GM12878 (cell line): ENCODE results near the gene TLR9. TPM values are rescaled to one million over a fixed set of nuclear protein-coding genes. Genes with fewer than 3 reads are reported as not detected.

Experiments used
- ATAC-seq: fragments of 200-7000 bp; cut with Tn5 transposase; 3 replicates; pipeline ENCODE4 v1.9.1; 2020; ENCODE audit warnings: mild to moderate bottlenecking, moderate library complexity
- BruUV-seq: library from RNA; stranded (reverse); fragments of 400-500 nt; replicated peaks from 2 replicates; lab custom pipeline; 2021; lab: Mats Ljungman, UMichigan
- CTCF ChIA-PET: fragments of 300-600 bp; sonication (Branson Sonifier 250); formaldehyde crosslinking; extraction: SDS; loops from one replicate; lab custom pipeline; 2021; ENCODE audit warnings: inconsistent platforms; lab: Yijun Ruan, JAX
- POLR2A ChIA-PET: fragments of 350-600 bp; formaldehyde crosslinking; extraction: SDS; loops from one replicate; lab custom pipeline; 2021; ENCODE audit warnings: inconsistent platforms; lab: Charles Lee
- RAD21 ChIA-PET: fragments of 300-600 bp; sonication (Branson Sonifier 250); formaldehyde crosslinking; loops from one replicate; lab custom pipeline; 2023; ENCODE audit warnings: antibody characterized with exemption; ENCODE audit not compliant: unreplicated experiment; lab: Charles Lee
- SMC1A ChIA-PET: fragments of 300-600 bp; sonication (Branson Sonifier 250); formaldehyde crosslinking; loops from one replicate; lab custom pipeline; 2023; ENCODE audit not compliant: unreplicated experiment, uncharacterized antibody; lab: Charles Lee
- DNase-seq: peaks from one replicate; pipeline ENCODE4 v3.0.0-alpha.2; 2011; ENCODE audit warnings: low read depth, low spot score
- FAIRE-seq: peaks from 3 replicates; lab custom pipeline; 2011; peaks lifted over from hg19 to GRCh38; lab: Jason Lieb, UNC
- H2AFZ ChIP-seq: 2 replicates; pipeline ENCODE4 v1.6.0; 2011; ENCODE audit warnings: low read depth, low read length, control low read depth; ENCODE audit not compliant: control insufficient read depth
- H3K27ac ChIP-seq: 2 replicates; pipeline ENCODE4 v1.5.1; 2011; ENCODE audit warnings: control low read depth; ENCODE audit not compliant: control insufficient read depth, insufficient read depth
- H3K27me3 ChIP-seq, 2 experiments: replicated peaks in 1 of 2; 2 replicates each; pipeline versions ENCODE4 v1.6.0 to v1.6.1; 2011; ENCODE audit warnings: low read length in 1 of 2; ENCODE audit not compliant: control insufficient read depth in 2 of 2, insufficient read depth in 2 of 2
- H3K36me3 ChIP-seq, 2 experiments: 2 replicates each; pipeline ENCODE4 v1.5.1; 2011; ENCODE audit warnings: low read length in 1 of 2; ENCODE audit not compliant: control insufficient read depth in 2 of 2, insufficient read depth in 2 of 2
- H3K4me1 ChIP-seq: 2 replicates; pipeline ENCODE4 v1.6.1; 2011; ENCODE audit warnings: mild to moderate bottlenecking, low read length, moderate library complexity, mixed read lengths; ENCODE audit not compliant: control insufficient read depth, insufficient read depth
- H3K4me2 ChIP-seq: 2 replicates; pipeline ENCODE4 v1.6.0; 2011; ENCODE audit warnings: control low read depth; ENCODE audit not compliant: control insufficient read depth, insufficient read depth
- H3K4me3 ChIP-seq: fragments of 200-600 bp; sonication (generic); 2 replicates; pipeline ENCODE4 v1.5.1; 2016
- H3K79me2 ChIP-seq: 2 replicates; pipeline ENCODE4 v1.6.0; 2011; ENCODE audit warnings: low read length; ENCODE audit not compliant: control insufficient read depth, insufficient read depth
- H3K9ac ChIP-seq: 2 replicates; pipeline ENCODE4 v1.8.0; 2011; ENCODE audit warnings: low read length, control low read depth, mixed read lengths; ENCODE audit not compliant: control insufficient read depth, insufficient read depth
- H3K9me3 ChIP-seq: replicated peaks from 3 replicates; pipeline ENCODE4 v1.5.1; 2011; ENCODE audit warnings: mild to moderate bottlenecking, low read length; ENCODE audit not compliant: control insufficient read depth, insufficient read depth
- H4K20me1 ChIP-seq: 2 replicates; pipeline ENCODE4 v1.6.0; 2011; ENCODE audit not compliant: control insufficient read depth, insufficient read depth
- EGR1 ChIP-seq, 2 experiments: IDR thresholded peaks; 1 replicate in 1 of 2; 2 replicates in 1 of 2; pipeline ENCODE4 v1.6.1; 2011 to 2012; ENCODE audit warnings: low read depth in 2 of 2, low read length in 2 of 2, borderline replicate concordance in 1 of 2, mild to moderate bottlenecking in 1 of 2, moderate library complexity in 1 of 2
- ETV6 ChIP-seq, 2 experiments: fragments of 450-650 bp in 1 of 2; IDR thresholded peaks in 1 of 2; conservative IDR thresholded peaks in 1 of 2; 2 replicates each; pipeline ENCODE4 v1.6.1; 2014; ENCODE audit warnings: antibody characterized with exemption in 1 of 2, borderline replicate concordance in 1 of 2, low read depth in 1 of 2, mild to moderate bottlenecking in 1 of 2, moderate library complexity in 1 of 2
- HDAC2 ChIP-seq: fragments of 200-600 bp; sonication (generic); IDR thresholded peaks from 2 replicates; pipeline ENCODE4 v1.6.1; 2017
- PAX5 ChIP-seq: IDR thresholded peaks from 2 replicates; pipeline ENCODE4 v1.6.1; 2011; ENCODE audit warnings: low read depth, low read length, borderline replicate concordance
- SIN3A ChIP-seq: IDR thresholded peaks from 2 replicates; pipeline ENCODE4 v1.6.1; 2012; ENCODE audit warnings: low read depth, low read length, improper control_type of control experiment
- SIX5 ChIP-seq: IDR thresholded peaks from 2 replicates; pipeline ENCODE4 v1.6.1; 2011; ENCODE audit warnings: mild to moderate bottlenecking, low read depth, low read length, moderate library complexity; ENCODE audit not compliant: severe bottlenecking
- SMAD1 ChIP-seq: fragments of 450-650 bp; IDR thresholded peaks from 2 replicates; pipeline ENCODE4 v1.6.1; 2018; ENCODE audit warnings: mild to moderate bottlenecking, low read depth; ENCODE audit not compliant: partially characterized antibody
- SREBF1 ChIP-seq: IDR thresholded peaks from 2 replicates; pipeline ENCODE4 v1.6.1; 2012; ENCODE audit warnings: mild to moderate bottlenecking, low read length
- TCF3 ChIP-seq: IDR thresholded peaks from 2 replicates; pipeline ENCODE4 v1.6.1; 2012; ENCODE audit warnings: low read depth, mild to moderate bottlenecking, low read length, borderline replicate concordance; ENCODE audit not compliant: insufficient read depth
- ZNF207 ChIP-seq: fragments of 450-650 bp; IDR thresholded peaks from 2 replicates; pipeline ENCODE4 v1.6.1; 2014; ENCODE audit warnings: antibody characterized with exemption, mild to moderate bottlenecking, borderline replicate concordance
- ZNF217 ChIP-seq: fragments of 450-650 bp; IDR thresholded peaks from 2 replicates; pipeline ENCODE4 v1.6.1; 2017; ENCODE audit warnings: antibody characterized with exemption, mild to moderate bottlenecking
- ZNF622 ChIP-seq: fragments of 450-650 bp; IDR thresholded peaks from 2 replicates; pipeline ENCODE4 v1.6.1; 2017; ENCODE audit warnings: mild to moderate bottlenecking, inconsistent platforms
- ZSCAN29 ChIP-seq: fragments of 450-650 bp; IDR thresholded peaks from 2 replicates; pipeline ENCODE4 v1.6.1; 2017; ENCODE audit warnings: mild to moderate bottlenecking, moderate library complexity
- WGBS: methylation state at CpG from one replicate; pipeline ENCODE4 v1.1.6; 2016; ENCODE audit warnings: low lambda C conversion rate; ENCODE audit not compliant: insufficient replicate concordance, insufficient coverage; ENCODE audit errors: missing lambda C conversion rate; 5-methylcytosine and 5-hydroxymethylcytosine counted together
- in situ Hi-C: fragments of 300-500 bp; cut with MboI; formaldehyde crosslinking; loops from 9 replicates; pipeline ENCODE4 v1.14.3; 2018; ENCODE audit warnings: mixed read lengths
- intact Hi-C: fragments of 100-400 bp; cut with micrococcal nuclease; formaldehyde crosslinking; loops from one replicate; pipeline ENCODE4 v1.14.2; 2022; ENCODE audit not compliant: unreplicated experiment
- polyA plus RNA-seq, 11 experiments: library from polyadenylated mRNA; depleted of rRNA in 4 of 11; unstranded in 6 of 11; stranded (reverse) in 5 of 11; fragments of >200 nt; fragmentation: Nextera tagmentation in 4 of 11; fragmentation: Illumina TruSeq in 1 of 11; extraction: Ambion mirVana in 4 of 11; extraction: Trizol in 1 of 11; gene quantifications; 1 replicate in 1 of 11; 2 replicates in 10 of 11; pipeline versions ENCODE4 v1.2.1 to v1.2.3, GENCODE V29; 2011 to 2016; ENCODE audit warnings: inconsistent platforms in 2 of 11, missing spikeins in 2 of 11, low read depth in 1 of 11
- total RNA-seq, 4 experiments: library from RNA; depleted of rRNA in 3 of 4; stranded (reverse); fragments of >200 nt in 3 of 4; fragmentation: Illumina TruSeq in 1 of 4; extraction: Trizol in 1 of 4; gene quantifications; 2 replicates each; pipeline versions ENCODE4 v1.2.1 to v1.2.3, GENCODE V29; 2013 to 2021
- TF ChIP-seq, protein P1 (sequence below): fragments of 450-650 bp; IDR thresholded peaks from 2 replicates; pipeline ENCODE4 v1.6.1; 2018; ENCODE audit warnings: mild to moderate bottlenecking, low read depth, moderate library complexity; ENCODE audit not compliant: partially characterized antibody
- TF ChIP-seq, protein P2 (sequence below): fragments of 450-650 bp; IDR thresholded peaks from 2 replicates; pipeline ENCODE4 v1.6.1; 2017; ENCODE audit warnings: mild to moderate bottlenecking
- TF ChIP-seq, protein P3 (sequence below): fragments of 150-350 bp; IDR thresholded peaks from 2 replicates; pipeline ENCODE4 v1.6.1; 2016; ENCODE audit warnings: low read depth, low read length

Gene TLR9
- total and polyA plus RNA-seq, 10 of the 15 experiments (the other 5 are each of a cell fraction or from before 2014, with no cell fraction given) = 0.10 to 4.8 (median 0.53) TPM; not detected in 1

DNA sequence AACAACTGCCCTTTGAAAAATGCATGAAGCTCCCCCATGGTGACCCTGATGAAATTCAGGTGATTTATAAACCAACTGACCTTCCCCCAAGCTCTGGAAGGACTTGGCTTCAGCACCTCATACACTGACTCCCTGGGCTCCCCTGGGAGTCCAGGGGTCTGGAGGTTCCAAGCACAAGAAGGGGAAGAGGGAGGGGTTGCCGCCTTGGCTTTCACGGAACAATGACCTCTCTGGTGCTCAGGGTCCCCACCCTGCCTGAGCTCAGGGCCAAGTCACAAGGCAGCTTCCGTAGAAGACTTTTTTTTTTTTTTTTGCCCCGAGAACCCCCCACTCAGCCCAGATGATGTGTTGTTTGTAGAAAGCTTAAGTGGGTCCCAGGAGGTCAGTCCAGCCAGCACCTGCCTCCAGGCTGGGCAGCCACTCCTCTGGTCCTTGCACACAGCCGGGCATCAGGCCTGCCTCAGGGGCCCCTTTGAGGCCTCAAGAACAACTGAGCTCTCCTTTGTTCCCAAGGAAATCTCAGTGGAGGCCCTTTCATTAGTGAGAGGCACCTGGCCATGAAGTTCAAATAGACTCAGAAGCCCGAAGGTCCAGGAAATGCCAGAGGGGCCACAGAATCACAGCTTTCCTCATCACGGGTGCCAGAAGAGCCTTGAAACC lies 41.5 kb downstream of the TLR9 start:
- intact Hi-C loops = no loop called here
- no peak for DNase-seq
- no TSS peak for BruUV-seq
- Histone ChIP-seq H3K79me2 (no peaks in the 10 kb centered on the region), H2AFZ (no peak overlapping the region), H3K9me3 (no peaks in the 10 kb centered on the region), H3K27me3 (no peaks in the 10 kb centered on the region), H4K20me1 (no peaks in the 10 kb centered on the region), H3K9ac (no peak overlapping the region), H3K4me2 (no peak overlapping the region), H3K4me3 (no peak overlapping the region), H3K4me1 (no peaks in the 10 kb centered on the region), H3K36me3 (no peaks in the 10 kb centered on the region), H3K27ac (no peak overlapping the region)
- ChIA-PET POLR2A (no interaction called here), RAD21 (no interaction called here), CTCF (interaction anchor here (0.8 to 1.4 kb wide), 4 partner anchors 16 to 264 kb away, joined by 3 to 5 read pairs (median 3); no protein-coding TSS in a partner anchor), SMC1A (no interaction called here)
- in situ Hi-C loops = no loop called here
- TF ChIP-seq, protein P1, sequence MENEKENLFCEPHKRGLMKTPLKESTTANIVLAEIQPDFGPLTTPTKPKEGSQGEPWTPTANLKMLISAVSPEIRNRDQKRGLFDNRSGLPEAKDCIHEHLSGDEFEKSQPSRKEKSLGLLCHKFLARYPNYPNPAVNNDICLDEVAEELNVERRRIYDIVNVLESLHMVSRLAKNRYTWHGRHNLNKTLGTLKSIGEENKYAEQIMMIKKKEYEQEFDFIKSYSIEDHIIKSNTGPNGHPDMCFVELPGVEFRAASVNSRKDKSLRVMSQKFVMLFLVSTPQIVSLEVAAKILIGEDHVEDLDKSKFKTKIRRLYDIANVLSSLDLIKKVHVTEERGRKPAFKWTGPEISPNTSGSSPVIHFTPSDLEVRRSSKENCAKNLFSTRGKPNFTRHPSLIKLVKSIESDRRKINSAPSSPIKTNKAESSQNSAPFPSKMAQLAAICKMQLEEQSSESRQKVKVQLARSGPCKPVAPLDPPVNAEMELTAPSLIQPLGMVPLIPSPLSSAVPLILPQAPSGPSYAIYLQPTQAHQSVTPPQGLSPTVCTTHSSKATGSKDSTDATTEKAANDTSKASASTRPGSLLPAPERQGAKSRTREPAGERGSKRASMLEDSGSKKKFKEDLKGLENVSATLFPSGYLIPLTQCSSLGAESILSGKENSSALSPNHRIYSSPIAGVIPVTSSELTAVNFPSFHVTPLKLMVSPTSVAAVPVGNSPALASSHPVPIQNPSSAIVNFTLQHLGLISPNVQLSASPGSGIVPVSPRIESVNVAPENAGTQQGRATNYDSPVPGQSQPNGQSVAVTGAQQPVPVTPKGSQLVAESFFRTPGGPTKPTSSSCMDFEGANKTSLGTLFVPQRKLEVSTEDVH = no peak
- TF ChIP-seq TCF3 (no peak), SIN3A (no peak), SMAD1 (no peak), PAX5 (no peak), HDAC2 (no peak), ZNF207 (no peak), ZSCAN29 (no peak), SREBF1 (no peak), ZNF217 (no peak), SIX5 (no peak), ZNF622 (no peak), EGR1 (IDR thresholded peaks at IDR 0.05; ENCODE audit: borderline replicate concordance in 1 of 2, low read depth in 2 of 2, low read length in 2 of 2) (no peak), ETV6 (conservative IDR thresholded peaks at IDR 0.05 in 1 of 2, IDR thresholded peaks at IDR 0.05 in 1 of 2; ENCODE audit: borderline replicate concordance in 1 of 2, low read depth in 1 of 2) (no peak)
- TF ChIP-seq, protein P2, sequence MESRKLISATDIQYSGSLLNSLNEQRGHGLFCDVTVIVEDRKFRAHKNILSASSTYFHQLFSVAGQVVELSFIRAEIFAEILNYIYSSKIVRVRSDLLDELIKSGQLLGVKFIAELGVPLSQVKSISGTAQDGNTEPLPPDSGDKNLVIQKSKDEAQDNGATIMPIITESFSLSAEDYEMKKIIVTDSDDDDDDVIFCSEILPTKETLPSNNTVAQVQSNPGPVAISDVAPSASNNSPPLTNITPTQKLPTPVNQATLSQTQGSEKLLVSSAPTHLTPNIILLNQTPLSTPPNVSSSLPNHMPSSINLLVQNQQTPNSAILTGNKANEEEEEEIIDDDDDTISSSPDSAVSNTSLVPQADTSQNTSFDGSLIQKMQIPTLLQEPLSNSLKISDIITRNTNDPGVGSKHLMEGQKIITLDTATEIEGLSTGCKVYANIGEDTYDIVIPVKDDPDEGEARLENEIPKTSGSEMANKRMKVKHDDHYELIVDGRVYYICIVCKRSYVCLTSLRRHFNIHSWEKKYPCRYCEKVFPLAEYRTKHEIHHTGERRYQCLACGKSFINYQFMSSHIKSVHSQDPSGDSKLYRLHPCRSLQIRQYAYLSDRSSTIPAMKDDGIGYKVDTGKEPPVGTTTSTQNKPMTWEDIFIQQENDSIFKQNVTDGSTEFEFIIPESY = no peak
- TF ChIP-seq, protein P3, sequence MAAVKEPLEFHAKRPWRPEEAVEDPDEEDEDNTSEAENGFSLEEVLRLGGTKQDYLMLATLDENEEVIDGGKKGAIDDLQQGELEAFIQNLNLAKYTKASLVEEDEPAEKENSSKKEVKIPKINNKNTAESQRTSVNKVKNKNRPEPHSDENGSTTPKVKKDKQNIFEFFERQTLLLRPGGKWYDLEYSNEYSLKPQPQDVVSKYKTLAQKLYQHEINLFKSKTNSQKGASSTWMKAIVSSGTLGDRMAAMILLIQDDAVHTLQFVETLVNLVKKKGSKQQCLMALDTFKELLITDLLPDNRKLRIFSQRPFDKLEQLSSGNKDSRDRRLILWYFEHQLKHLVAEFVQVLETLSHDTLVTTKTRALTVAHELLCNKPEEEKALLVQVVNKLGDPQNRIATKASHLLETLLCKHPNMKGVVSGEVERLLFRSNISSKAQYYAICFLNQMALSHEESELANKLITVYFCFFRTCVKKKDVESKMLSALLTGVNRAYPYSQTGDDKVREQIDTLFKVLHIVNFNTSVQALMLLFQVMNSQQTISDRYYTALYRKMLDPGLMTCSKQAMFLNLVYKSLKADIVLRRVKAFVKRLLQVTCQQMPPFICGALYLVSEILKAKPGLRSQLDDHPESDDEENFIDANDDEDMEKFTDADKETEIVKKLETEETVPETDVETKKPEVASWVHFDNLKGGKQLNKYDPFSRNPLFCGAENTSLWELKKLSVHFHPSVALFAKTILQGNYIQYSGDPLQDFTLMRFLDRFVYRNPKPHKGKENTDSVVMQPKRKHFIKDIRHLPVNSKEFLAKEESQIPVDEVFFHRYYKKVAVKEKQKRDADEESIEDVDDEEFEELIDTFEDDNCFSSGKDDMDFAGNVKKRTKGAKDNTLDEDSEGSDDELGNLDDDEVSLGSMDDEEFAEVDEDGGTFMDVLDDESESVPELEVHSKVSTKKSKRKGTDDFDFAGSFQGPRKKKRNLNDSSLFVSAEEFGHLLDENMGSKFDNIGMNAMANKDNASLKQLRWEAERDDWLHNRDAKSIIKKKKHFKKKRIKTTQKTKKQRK = no peak
- WGBS = 56% methylated on average over 6 of the region's 7 CpGs
- no peak for ATAC-seq
- FAIRE-seq = no peak
